GM06990 (cell line): ENCODE measurements around the gene SORBS1.

ENCODE experiments used
- DNase-seq: peaks from one replicate; pipeline ENCODE4 v3.0.0-alpha.2; 2011; ENCODE audit not compliant: insufficient read length; ENCODE audit errors: extremely low read depth
- H3K27me3 ChIP-seq: replicated peaks from 2 replicates; pipeline ENCODE4 v1.6.0; 2011; ENCODE audit warnings: low read length; ENCODE audit not compliant: control insufficient read depth, insufficient read depth
- H3K36me3 ChIP-seq: 2 replicates; pipeline ENCODE4 v1.5.1; 2011; ENCODE audit warnings: low read length; ENCODE audit not compliant: control insufficient read depth, insufficient read depth
- H3K4me3 ChIP-seq: replicated peaks from 2 replicates; pipeline ENCODE4 v1.5.1; 2011; ENCODE audit warnings: low read depth, mild to moderate bottlenecking, control low read depth, low read length
- TF ChIP-seq, protein P1 (sequence below): IDR thresholded peaks from 2 replicates; pipeline ENCODE4 v1.5.1; 2011; ENCODE audit warnings: low read length, control low read depth, mild to moderate bottlenecking, inconsistent platforms; ENCODE audit not compliant: insufficient read depth, poor library complexity, severe bottlenecking

SORBS1 gene

GRCh38 chr10:95445223-95445836, 115.8 kb downstream of the SORBS1 start:
- Histone ChIP-seq H3K36me3 (no peaks in the 10 kb centered on the region), H3K4me3 (no peak overlapping the region), H3K27me3 (no peaks in the 10 kb centered on the region; the same call in 1 of the 2 replicates)
- DNase-seq, result no peak
- TF ChIP-seq, protein P1, sequence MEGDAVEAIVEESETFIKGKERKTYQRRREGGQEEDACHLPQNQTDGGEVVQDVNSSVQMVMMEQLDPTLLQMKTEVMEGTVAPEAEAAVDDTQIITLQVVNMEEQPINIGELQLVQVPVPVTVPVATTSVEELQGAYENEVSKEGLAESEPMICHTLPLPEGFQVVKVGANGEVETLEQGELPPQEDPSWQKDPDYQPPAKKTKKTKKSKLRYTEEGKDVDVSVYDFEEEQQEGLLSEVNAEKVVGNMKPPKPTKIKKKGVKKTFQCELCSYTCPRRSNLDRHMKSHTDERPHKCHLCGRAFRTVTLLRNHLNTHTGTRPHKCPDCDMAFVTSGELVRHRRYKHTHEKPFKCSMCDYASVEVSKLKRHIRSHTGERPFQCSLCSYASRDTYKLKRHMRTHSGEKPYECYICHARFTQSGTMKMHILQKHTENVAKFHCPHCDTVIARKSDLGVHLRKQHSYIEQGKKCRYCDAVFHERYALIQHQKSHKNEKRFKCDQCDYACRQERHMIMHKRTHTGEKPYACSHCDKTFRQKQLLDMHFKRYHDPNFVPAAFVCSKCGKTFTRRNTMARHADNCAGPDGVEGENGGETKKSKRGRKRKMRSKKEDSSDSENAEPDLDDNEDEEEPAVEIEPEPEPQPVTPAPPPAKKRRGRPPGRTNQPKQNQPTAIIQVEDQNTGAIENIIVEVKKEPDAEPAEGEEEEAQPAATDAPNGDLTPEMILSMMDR, result no peak

- TF ChIP-seq, protein P1, result no peak
- no peaks in the 10 kb centered on the region for H3K36me3 ChIP-seq
- DNase-seq, result no peak
- H3K27me3 ChIP-seq, result no peaks in the 10 kb centered on the region; the same call in 1 of the 2 replicates
- no peak overlapping the region for H3K4me3 ChIP-seq
These were observed 116.4 kb downstream of the SORBS1 start for GRCh38 chr10:95444792-95445191.

GRCh38 chr10:95443636-95444035, 117.5 kb downstream of the SORBS1 start:
- DNase-seq, result no peak

GRCh38 chr10:95442341-95442740, 118.8 kb downstream of the SORBS1 start:
- H3K27me3 ChIP-seq, result no peaks in the 10 kb centered on the region; the same call in 1 of the 2 replicates
- TF ChIP-seq, protein P1, result no peak

More at GRCh38 chr10:95443636-95444035, 117.5 kb downstream of the SORBS1 start:
- H3K27me3 ChIP-seq, result no peaks in the 10 kb centered on the region; the same call in 1 of the 2 replicates
- H3K4me3 ChIP-seq, result no peak overlapping the region
- TF ChIP-seq, protein P1, result no peak
- H3K36me3 ChIP-seq, result no peaks in the 10 kb centered on the region

GRCh38 chr10:95441547-95441923, 119.6 kb downstream of the SORBS1 start:
- no peak for DNase-seq
- Histone ChIP-seq H3K4me3 (no peak overlapping the region), H3K27me3 (no peaks in the 10 kb centered on the region; the same call in 1 of the 2 replicates), H3K36me3 (no peaks in the 10 kb centered on the region)
- TF ChIP-seq, protein P1, result no peak

More at GRCh38 chr10:95442341-95442740, 118.8 kb downstream of the SORBS1 start:
- no peak for DNase-seq
- Histone ChIP-seq H3K4me3 (no peak overlapping the region), H3K36me3 (no peaks in the 10 kb centered on the region)
